ENCODE data around the gene ENPP6.
"Not testable (repeated sequence)": the region's sequence is repeated elsewhere in the genome, so short reads cannot be mapped to it uniquely, and the experiment has no call there.

Gene ENPP6

GRCh38 chr4:184214931-184215330, 2.7 kb downstream of the ENPP6 start:
- no peak overlapping the region for H3K27ac ChIP-seq
- no peaks in the 10 kb centered on the region for H3K4me1 ChIP-seq
- no peak for TF ChIP-seq Cebpa-rat (IDR thresholded peaks at IDR 0.05)
- H3K36me3 ChIP-seq, result no peaks in the 10 kb centered on the region
- no peaks in the 10 kb centered on the region for H4K20me1 ChIP-seq
- no peak overlapping the region for H3K9ac ChIP-seq
- no peak overlapping the region for H3K4me2 ChIP-seq
- H3K4me3 ChIP-seq, result no peak overlapping the region
- H3K27me3 ChIP-seq, result no peaks in the 10 kb centered on the region
- H3K9me3 ChIP-seq, result no peaks in the 10 kb centered on the region

GRCh38 chr4:184207734-184208607, 9.7 kb downstream of the ENPP6 start:
- H3K27ac ChIP-seq, H3K4me2 ChIP-seq, H3K9me3 ChIP-seq, H3K4me1 ChIP-seq, H3K27me3 ChIP-seq, H3K36me3 ChIP-seq, H3K9ac ChIP-seq, H3K4me3 ChIP-seq, H4K20me1 ChIP-seq: not testable (repeated sequence)

GRCh38 chr4:184205243-184205642, 12.4 kb downstream of the ENPP6 start:
- Histone ChIP-seq H3K36me3 (no peaks in the 10 kb centered on the region), H3K4me1 (no peaks in the 10 kb centered on the region), H3K9ac (no peak overlapping the region), H3K4me2 (no peak overlapping the region), H3K4me3 (no peak overlapping the region), H4K20me1 (no peaks in the 10 kb centered on the region), H3K27me3 (no peaks in the 10 kb centered on the region), H3K27ac (no peak overlapping the region), H3K9me3 (no peaks in the 10 kb centered on the region)
- no peak for TF ChIP-seq Cebpa-rat (IDR thresholded peaks at IDR 0.05)

- no peak overlapping the region for H3K9ac ChIP-seq
- no peaks in the 10 kb centered on the region for H3K4me1 ChIP-seq
- no peaks in the 10 kb centered on the region for H3K9me3 ChIP-seq
- no peaks in the 10 kb centered on the region for H3K27me3 ChIP-seq
- H4K20me1 ChIP-seq, result no peaks in the 10 kb centered on the region
- no peaks in the 10 kb centered on the region for H3K36me3 ChIP-seq
- no peak overlapping the region for H3K27ac ChIP-seq
- no peak for TF ChIP-seq Cebpa-rat (IDR thresholded peaks at IDR 0.05)
- H3K4me3 ChIP-seq, result no peak overlapping the region
- H3K4me2 ChIP-seq, result no peak overlapping the region
These were observed 14.4 kb downstream of the ENPP6 start for GRCh38 chr4:184203300-184203699.

GRCh38 chr4:184201179-184201578, 16.5 kb downstream of the ENPP6 start:
- H3K9ac ChIP-seq, result no peak overlapping the region
- no peak overlapping the region for H3K4me3 ChIP-seq
- no peak for TF ChIP-seq Cebpa-rat (IDR thresholded peaks at IDR 0.05)
- H3K9me3 ChIP-seq, result no peaks in the 10 kb centered on the region
- H3K4me2 ChIP-seq, result no peak overlapping the region
- H3K27ac ChIP-seq, result no peak overlapping the region
- no peaks in the 10 kb centered on the region for H3K36me3 ChIP-seq
- no peaks in the 10 kb centered on the region for H3K27me3 ChIP-seq
- H4K20me1 ChIP-seq, result no peaks in the 10 kb centered on the region
- no peaks in the 10 kb centered on the region for H3K4me1 ChIP-seq

- Histone ChIP-seq H3K4me3 (no peak overlapping the region), H3K4me2 (no peak overlapping the region), H3K9ac (no peak overlapping the region), H4K20me1 (no peaks in the 10 kb centered on the region), H3K4me1 (no peaks in the 10 kb centered on the region), H3K27me3 (no peaks in the 10 kb centered on the region), H3K27ac (no peak overlapping the region), H3K9me3 (no peaks in the 10 kb centered on the region), H3K36me3 (no peaks in the 10 kb centered on the region)
- no peak for TF ChIP-seq Cebpa-rat (IDR thresholded peaks at IDR 0.05)
These were observed 17.4 kb downstream of the ENPP6 start for GRCh38 chr4:184200296-184200695.

GRCh38 chr4:184199780-184200179, 17.9 kb downstream of the ENPP6 start:
- no peak overlapping the region for H3K9ac ChIP-seq
- no peaks in the 10 kb centered on the region for H3K9me3 ChIP-seq
- no peaks in the 10 kb centered on the region for H4K20me1 ChIP-seq
- no peaks in the 10 kb centered on the region for H3K4me1 ChIP-seq
- H3K27me3 ChIP-seq, result no peaks in the 10 kb centered on the region
- H3K4me3 ChIP-seq, result no peak overlapping the region
- H3K4me2 ChIP-seq, result no peak overlapping the region
- no peaks in the 10 kb centered on the region for H3K36me3 ChIP-seq
- no peak for TF ChIP-seq Cebpa-rat (IDR thresholded peaks at IDR 0.05)
- H3K27ac ChIP-seq, result no peak overlapping the region

GRCh38 chr4:184198190-184198589, 19.5 kb downstream of the ENPP6 start:
- H4K20me1 ChIP-seq, result no peaks in the 10 kb centered on the region
- no peaks in the 10 kb centered on the region for H3K36me3 ChIP-seq
- no peak overlapping the region for H3K9ac ChIP-seq
- H3K27ac ChIP-seq, result no peak overlapping the region
- H3K4me3 ChIP-seq, result no peak overlapping the region
- H3K27me3 ChIP-seq, result no peaks in the 10 kb centered on the region
- H3K4me2 ChIP-seq, result no peak overlapping the region
- H3K9me3 ChIP-seq, result no peaks in the 10 kb centered on the region
- no peaks in the 10 kb centered on the region for H3K4me1 ChIP-seq
- no peak for TF ChIP-seq Cebpa-rat (IDR thresholded peaks at IDR 0.05)

- Histone ChIP-seq H3K36me3 (no peaks in the 10 kb centered on the region), H3K9me3 (no peaks in the 10 kb centered on the region), H3K27ac (no peak overlapping the region), H3K4me3 (no peak overlapping the region), H3K9ac (no peak overlapping the region), H3K4me2 (no peak overlapping the region), H4K20me1 (no peaks in the 10 kb centered on the region), H3K27me3 (no peaks in the 10 kb centered on the region), H3K4me1 (no peaks in the 10 kb centered on the region)
- TF ChIP-seq Cebpa-rat (IDR thresholded peaks at IDR 0.05), result no peak
These were observed 20.1 kb downstream of the ENPP6 start for GRCh38 chr4:184197536-184198082.

GRCh38 chr4:184196730-184197385, 20.8 kb downstream of the ENPP6 start:
- TF ChIP-seq Cebpa-rat (IDR thresholded peaks at IDR 0.05), result no peak
- no peak overlapping the region for H3K9ac ChIP-seq
- H4K20me1 ChIP-seq, result no peaks in the 10 kb centered on the region
- H3K9me3 ChIP-seq, result no peaks in the 10 kb centered on the region
- no peak overlapping the region for H3K27ac ChIP-seq
- H3K27me3 ChIP-seq, result no peaks in the 10 kb centered on the region
- H3K4me3 ChIP-seq, result no peak overlapping the region
- no peak overlapping the region for H3K4me2 ChIP-seq
- no peaks in the 10 kb centered on the region for H3K4me1 ChIP-seq
- no peaks in the 10 kb centered on the region for H3K36me3 ChIP-seq

All from BLaER1 (cell line).